ENCODE measurements around the gene FCHSD2. TPM values are rescaled to one million over a fixed set of nuclear protein-coding genes. Genes with fewer than 3 reads are reported as not detected.

The FCHSD2 gene
- total and polyA plus RNA-seq, 2 of the 8 experiments (the other 6 are each of a cell fraction or from before 2014, with no cell fraction given) = 4.1 to 7.8 TPM

GRCh38 chr11:73087730-73088129 lies 54.4 kb downstream of the FCHSD2 start (continued):
- TF ChIP-seq CHD7 (IDR thresholded peaks at IDR 0.05; ENCODE audit: insufficient replicate concordance, low read length) = no peak
- no peak for TF ChIP-seq POLR2AphosphoS5 (IDR thresholded peaks at IDR 0.05; ENCODE audit: low read depth, low read length)
- TF ChIP-seq SP4 (IDR thresholded peaks at IDR 0.05; ENCODE audit: low read length) = no peak
- no peak for TF ChIP-seq CBX8 (IDR thresholded peaks at IDR 0.05; ENCODE audit: borderline replicate concordance, low read depth, low read length)
- no peak for TF ChIP-seq BCL11A (IDR thresholded peaks at IDR 0.05; ENCODE audit: low read depth in 2 of 2, low read length in 2 of 2)
- TF ChIP-seq FOSL1 (IDR thresholded peaks at IDR 0.05; ENCODE audit: insufficient read depth, low read depth, low read length) = no peak
- TF ChIP-seq EZH2 (IDR thresholded peaks at IDR 0.05; ENCODE audit: low read depth, low read length, severe bottlenecking) = no peak
- TF ChIP-seq POU5F1 (IDR thresholded peaks at IDR 0.05; ENCODE audit: low read depth, low read length) = no peak
- TF ChIP-seq TCF12 (IDR thresholded peaks at IDR 0.05; ENCODE audit: low read depth, low read length) = no peak
- no peak for TF ChIP-seq KDM1A (IDR thresholded peaks at IDR 0.05; ENCODE audit: borderline replicate concordance, low read length)
